Measurements from ENCODE around the gene NMRK2. TPM values are rescaled to one million over a fixed set of nuclear protein-coding genes. Genes with fewer than 3 reads are reported as not detected.

NMRK2 gene, protein sequence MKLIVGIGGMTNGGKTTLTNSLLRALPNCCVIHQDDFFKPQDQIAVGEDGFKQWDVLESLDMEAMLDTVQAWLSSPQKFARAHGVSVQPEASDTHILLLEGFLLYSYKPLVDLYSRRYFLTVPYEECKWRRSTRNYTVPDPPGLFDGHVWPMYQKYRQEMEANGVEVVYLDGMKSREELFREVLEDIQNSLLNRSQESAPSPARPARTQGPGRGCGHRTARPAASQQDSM
- not detected in 2 replicates for total RNA-seq (2016; rRNA removed; fragmentation: Illumina TruSeq; extraction: Trizol)
- total RNA-seq (2016; cell fraction: cytosol; rRNA removed; fragmentation: Illumina TruSeq; extraction: Trizol; ENCODE audit: low read depth) = not detected in 2 replicates
- not detected in 2 replicates for total RNA-seq (2016; cell fraction: insoluble cytoplasmic fraction; rRNA removed; fragmentation: Illumina TruSeq; extraction: Trizol)
- not detected in 2 replicates for total RNA-seq (2016; cell fraction: membrane; rRNA removed; fragmentation: Illumina TruSeq; extraction: Trizol)
- total RNA-seq (2016; cell fraction: nucleus; rRNA removed; fragmentation: Illumina TruSeq; extraction: Trizol) = not detected in 2 replicates
- not detected in 2 replicates for polyA plus RNA-seq (2011; rRNA removed)
- not detected in 2 replicates for polyA plus RNA-seq (2011; cell fraction: cytosol; rRNA removed)
- polyA plus RNA-seq (2011; cell fraction: nucleus; rRNA removed) = not detected in 2 replicates
- not detected in 2 replicates for polyA plus RNA-seq (2012)
- not detected in 2 replicates for polyA plus RNA-seq (2016; cell fraction: cytosol; fragmentation: Illumina TruSeq; extraction: Trizol; ENCODE audit: low read depth)
- not detected in 2 replicates for polyA plus RNA-seq (2016; cell fraction: insoluble cytoplasmic fraction; fragmentation: Illumina TruSeq; extraction: Trizol; ENCODE audit: low read depth)
- polyA plus RNA-seq (2016; cell fraction: membrane; fragmentation: Illumina TruSeq; extraction: Trizol; ENCODE audit: low read depth) = not detected in 2 replicates
- polyA plus RNA-seq (2016; cell fraction: nucleus; fragmentation: Illumina TruSeq; extraction: Trizol; ENCODE audit: insufficient read depth, low read depth) = not detected in 2 replicates
- polyA minus RNA-seq (2011; rRNA and poly(A)+ RNA removed; ENCODE audit: low replicate concordance) = not detected in 2 replicates
- polyA minus RNA-seq (2011; cell fraction: cytosol; rRNA and poly(A)+ RNA removed) = not detected in 2 replicates
- not detected in 2 replicates for polyA minus RNA-seq (2011; cell fraction: nucleus; rRNA and poly(A)+ RNA removed)
- Bru-seq, nascent RNA = not detected
- not detected for BruChase-seq, experiment 1, labeled RNA remaining after a 6-hour chase
- not detected for BruChase-seq, experiment 2, labeled RNA remaining after a 2-hour chase
- long read RNA-seq, experiment 1 = 0 reads
- long read RNA-seq, experiment 2 = 0 reads

DNA sequence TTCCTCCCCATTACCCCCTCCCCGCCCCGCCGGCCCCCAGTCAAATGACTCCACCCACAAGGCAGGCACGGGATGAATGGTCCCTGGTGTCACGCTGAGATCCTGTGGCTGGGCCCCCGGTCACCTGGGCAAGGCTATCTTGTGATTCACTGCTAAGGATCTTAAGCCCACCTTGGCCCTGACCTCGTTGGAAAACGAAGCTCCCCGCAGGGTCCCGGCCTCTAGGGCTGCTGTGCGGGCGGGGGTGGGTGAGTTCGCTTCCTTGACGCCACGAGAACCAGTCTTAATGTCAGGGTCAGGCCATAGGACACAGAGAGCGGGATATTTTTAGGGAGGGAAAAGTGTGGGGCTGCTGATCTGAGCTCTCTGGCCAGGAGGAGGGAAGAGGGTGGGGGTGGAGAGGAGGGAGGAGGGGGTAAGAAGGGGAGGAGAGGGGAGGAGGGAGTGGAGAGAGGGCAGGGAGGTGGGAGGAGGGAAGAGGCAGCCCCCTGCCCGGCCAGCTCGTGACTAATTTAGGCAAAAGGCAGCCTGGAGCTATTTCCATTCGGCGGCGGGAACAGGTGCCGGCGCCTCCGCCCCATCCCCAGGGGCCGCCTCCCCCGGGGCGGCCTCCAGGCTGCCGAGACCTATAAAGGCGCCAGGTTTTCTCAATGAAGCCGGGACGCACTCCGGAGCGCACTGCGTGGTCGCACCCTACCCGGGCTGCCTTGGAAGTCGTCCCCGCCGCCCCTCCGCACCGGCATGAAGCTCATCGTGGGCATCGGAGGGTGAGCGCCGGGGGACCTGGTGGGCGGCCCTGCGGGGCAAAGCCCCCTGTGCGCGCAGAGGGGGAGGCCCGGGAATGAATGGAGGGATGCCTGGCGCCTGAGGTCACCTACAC, at the start of gene NMRK2:
NMRK2 (plus strand) TSS at position 139 of the 880 bp plus-strand sequence; CDS start at position 742, 603 bp downstream.
- Histone ChIP-seq H4K20me1 (ENCODE audit: insufficient read depth, low read length) (no peaks in the 10 kb centered on the region), H3K9me3 (ENCODE audit: low read length) (no peaks in the 10 kb centered on the region), H3K4me1 (ENCODE audit: insufficient read depth, low read length) (no peaks in the 10 kb centered on the region), H3K4me2 (ENCODE audit: low read depth, low read length) (no peak within 1 kb of the TSS), H3K4me3 (replicated peaks in 1 of 3; ENCODE audit: insufficient read depth in 1 of 3, low read depth in 2 of 3, low read length in 3 of 3) (no peak within 1 kb of the TSS), H3K79me2 (ENCODE audit: insufficient read depth, low read length) (no peaks in the 10 kb centered on the region), H3K36me3 (replicated peaks in 1 of 2; ENCODE audit: control insufficient read depth in 1 of 2, insufficient read depth in 2 of 2, low read length in 2 of 2) (no peaks in the 10 kb centered on the region), H3K27me3 (ENCODE audit: control insufficient read depth in 1 of 2, insufficient read depth in 2 of 2, low read length in 2 of 2) (peaks cover 0 to 24% of the 10 kb centered on the region in 2 experiments; a peak in 2 of 5 replicates), H3K9ac (ENCODE audit: insufficient read depth, low read depth, low read length) (no peak within 1 kb of the TSS), H2AFZ (ENCODE audit: low read length) (no peak within 1 kb of the TSS), H3K27ac (ENCODE audit: extremely low read length, insufficient read depth, low read length) (no peak within 1 kb of the TSS)
- no TSS peak for BruUV-seq (replicated peaks)
- POLR2A ChIA-PET = no interaction called here
- in situ Hi-C loops (cut with HindIII; ENCODE audit: extremely low pct_ligation_motif_present, low pct_unique_long_range_greater_than_20kb) = no loop called here
- ATAC-seq = no peak
- 23% methylated on average over 29 of the region's 51 CpGs for WGBS (ENCODE audit: low lambda C conversion rate)
- no peak for DNase-seq (ENCODE audit: low spot score)
- no peak for FAIRE-seq
- intact Hi-C loops (cut with micrococcal nuclease; ENCODE audit: unreplicated experiment) = no loop called here
- CTCF ChIA-PET (ENCODE audit: low intra/inter-chr PET ratio, low total read pairs) = no interaction called here
- TF ChIP-seq, protein P1, sequence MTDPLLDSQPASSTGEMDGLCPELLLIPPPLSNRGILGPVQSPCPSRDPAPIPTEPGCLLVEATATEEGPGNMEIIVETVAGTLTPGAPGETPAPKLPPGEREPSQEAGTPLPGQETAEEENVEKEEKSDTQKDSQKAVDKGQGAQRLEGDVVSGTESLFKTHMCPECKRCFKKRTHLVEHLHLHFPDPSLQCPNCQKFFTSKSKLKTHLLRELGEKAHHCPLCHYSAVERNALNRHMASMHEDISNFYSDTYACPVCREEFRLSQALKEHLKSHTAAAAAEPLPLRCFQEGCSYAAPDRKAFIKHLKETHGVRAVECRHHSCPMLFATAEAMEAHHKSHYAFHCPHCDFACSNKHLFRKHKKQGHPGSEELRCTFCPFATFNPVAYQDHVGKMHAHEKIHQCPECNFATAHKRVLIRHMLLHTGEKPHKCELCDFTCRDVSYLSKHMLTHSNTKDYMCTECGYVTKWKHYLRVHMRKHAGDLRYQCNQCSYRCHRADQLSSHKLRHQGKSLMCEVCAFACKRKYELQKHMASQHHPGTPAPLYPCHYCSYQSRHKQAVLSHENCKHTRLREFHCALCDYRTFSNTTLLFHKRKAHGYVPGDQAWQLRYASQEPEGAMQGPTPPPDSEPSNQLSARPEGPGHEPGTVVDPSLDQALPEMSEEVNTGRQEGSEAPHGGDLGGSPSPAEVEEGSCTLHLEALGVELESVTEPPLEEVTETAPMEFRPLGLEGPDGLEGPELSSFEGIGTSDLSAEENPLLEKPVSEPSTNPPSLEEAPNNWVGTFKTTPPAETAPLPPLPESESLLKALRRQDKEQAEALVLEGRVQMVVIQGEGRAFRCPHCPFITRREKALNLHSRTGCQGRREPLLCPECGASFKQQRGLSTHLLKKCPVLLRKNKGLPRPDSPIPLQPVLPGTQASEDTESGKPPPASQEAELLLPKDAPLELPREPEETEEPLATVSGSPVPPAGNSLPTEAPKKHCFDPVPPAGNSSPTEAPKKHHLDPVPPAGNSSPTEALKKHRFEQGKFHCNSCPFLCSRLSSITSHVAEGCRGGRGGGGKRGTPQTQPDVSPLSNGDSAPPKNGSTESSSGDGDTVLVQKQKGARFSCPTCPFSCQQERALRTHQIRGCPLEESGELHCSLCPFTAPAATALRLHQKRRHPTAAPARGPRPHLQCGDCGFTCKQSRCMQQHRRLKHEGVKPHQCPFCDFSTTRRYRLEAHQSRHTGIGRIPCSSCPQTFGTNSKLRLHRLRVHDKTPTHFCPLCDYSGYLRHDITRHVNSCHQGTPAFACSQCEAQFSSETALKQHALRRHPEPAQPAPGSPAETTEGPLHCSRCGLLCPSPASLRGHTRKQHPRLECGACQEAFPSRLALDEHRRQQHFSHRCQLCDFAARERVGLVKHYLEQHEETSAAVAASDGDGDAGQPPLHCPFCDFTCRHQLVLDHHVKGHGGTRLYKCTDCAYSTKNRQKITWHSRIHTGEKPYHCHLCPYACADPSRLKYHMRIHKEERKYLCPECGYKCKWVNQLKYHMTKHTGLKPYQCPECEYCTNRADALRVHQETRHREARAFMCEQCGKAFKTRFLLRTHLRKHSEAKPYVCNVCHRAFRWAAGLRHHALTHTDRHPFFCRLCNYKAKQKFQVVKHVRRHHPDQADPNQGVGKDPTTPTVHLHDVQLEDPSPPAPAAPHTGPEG (CRISPR knock-in tag; IDR thresholded peaks at IDR 0.05) = no peak
- TF ChIP-seq ZMYM3 (CRISPR knock-in tag; IDR thresholded peaks at IDR 0.05) (no peak), ZNF614 (CRISPR knock-in tag; IDR thresholded peaks at IDR 0.05; ENCODE audit: borderline replicate concordance) (no peak), SMAD1 (CRISPR knock-in tag; IDR thresholded peaks at IDR 0.05; ENCODE audit: borderline replicate concordance, low read depth) (no peak), RARA (CRISPR knock-in tag; IDR thresholded peaks at IDR 0.05) (no peak), ARNT (IDR thresholded peaks at IDR 0.05) (no peak), ZNF703 (CRISPR knock-in tag; IDR thresholded peaks at IDR 0.05; ENCODE audit: borderline replicate concordance) (no peak), ZNF816 (CRISPR knock-in tag; IDR thresholded peaks at IDR 0.05; ENCODE audit: borderline replicate concordance) (no peak), CENPX (CRISPR knock-in tag; IDR thresholded peaks at IDR 0.05) (no peak), ZNF678 (CRISPR knock-in tag; IDR thresholded peaks at IDR 0.05) (no peak)
- TF ChIP-seq, protein P2, sequence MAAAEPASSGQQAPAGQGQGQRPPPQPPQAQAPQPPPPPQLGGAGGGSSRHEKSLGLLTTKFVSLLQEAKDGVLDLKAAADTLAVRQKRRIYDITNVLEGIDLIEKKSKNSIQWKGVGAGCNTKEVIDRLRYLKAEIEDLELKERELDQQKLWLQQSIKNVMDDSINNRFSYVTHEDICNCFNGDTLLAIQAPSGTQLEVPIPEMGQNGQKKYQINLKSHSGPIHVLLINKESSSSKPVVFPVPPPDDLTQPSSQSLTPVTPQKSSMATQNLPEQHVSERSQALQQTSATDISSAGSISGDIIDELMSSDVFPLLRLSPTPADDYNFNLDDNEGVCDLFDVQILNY (CRISPR knock-in tag; conservative IDR thresholded peaks at IDR 0.05) = no peak
